ENCODE measurements around the gene MARK1.

The MARK1 gene
- total RNA-seq: 0 to 0.07 reads per million in 2 donors

DNA sequence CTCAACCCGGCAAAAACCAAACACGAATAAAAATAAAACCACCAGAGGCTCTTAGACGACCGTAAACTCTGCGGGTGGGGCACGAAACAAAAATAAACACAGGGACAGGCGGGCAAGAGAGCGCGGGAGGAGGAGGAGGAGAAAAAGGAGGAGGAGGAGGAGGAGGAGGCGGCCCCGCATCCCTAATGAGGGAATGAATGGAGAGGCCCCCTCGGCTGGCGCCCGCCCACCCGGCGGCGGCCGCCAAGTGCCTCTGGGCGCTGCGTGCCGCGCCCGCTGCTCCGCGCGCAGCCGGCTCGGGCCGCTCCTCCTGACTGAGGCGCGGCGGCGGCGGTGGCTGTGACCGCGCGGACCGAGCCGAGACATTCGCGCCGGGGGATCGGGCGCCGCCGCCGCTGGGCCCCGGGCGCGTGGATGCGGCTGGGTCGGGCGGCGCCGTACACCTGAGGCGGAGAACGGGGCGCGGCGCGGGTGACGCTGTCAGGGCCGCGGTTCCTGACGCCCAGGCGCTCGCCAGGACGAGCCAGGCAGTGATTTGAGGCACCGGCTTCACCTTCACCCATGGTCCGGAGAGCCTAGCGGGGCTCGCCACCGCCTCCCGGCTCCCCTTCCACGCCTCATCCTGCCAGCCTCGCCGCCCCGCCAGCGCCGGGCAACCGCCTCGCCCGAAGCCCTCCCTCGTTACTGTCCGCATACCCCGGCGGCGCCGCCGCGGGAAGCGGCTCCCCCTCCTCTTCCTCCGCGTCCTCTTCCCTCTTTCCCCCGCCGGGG, at the start of gene MARK1:
TSS of gene MARK1 (plus strand) at position 229 of the 771 bp plus-strand sequence. CDS start 687 bp downstream, outside the sequence.
- no peak for DNase-seq

DNA sequence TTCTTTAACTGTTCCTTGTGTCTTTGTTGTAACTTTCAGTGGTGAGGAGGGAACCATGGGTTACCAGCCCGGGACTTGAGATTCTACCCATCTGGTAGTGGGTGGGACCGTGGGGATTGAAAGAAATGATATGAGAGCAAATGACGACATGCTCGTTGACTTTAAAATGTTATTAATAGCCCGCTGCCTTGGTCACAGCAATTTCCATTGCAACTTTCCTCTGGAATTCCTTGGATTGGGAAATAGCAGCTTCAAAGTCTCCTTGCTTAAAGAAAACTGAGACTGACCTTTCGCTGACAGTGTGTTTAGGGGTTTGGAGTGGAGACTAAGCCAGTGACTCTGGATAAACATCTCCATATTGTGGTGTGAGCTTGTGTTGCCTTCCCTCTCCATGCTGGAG, 44.2 kb upstream of the MARK1 start:
- DNase-seq: no peak

DNA sequence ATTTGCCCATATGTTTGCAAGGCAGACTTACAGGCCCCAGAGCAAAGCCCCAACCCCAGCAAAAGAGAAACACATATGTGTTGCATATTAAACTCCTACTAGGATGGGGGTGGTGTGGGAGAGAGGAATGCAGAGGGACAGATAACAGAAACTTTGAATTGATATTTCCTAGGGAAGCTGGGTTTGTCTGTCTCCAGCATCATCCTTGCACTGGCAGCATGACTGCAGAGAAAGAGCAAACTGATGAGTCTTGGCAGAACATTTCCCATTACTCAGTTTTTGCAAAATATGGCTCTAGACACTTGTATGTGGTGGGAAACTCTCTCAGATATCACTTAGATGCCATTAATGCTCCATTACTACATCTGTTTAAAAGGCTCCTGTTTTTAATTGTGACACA, 43.8 kb upstream of the MARK1 start:
- DNase-seq: no peak

DNA sequence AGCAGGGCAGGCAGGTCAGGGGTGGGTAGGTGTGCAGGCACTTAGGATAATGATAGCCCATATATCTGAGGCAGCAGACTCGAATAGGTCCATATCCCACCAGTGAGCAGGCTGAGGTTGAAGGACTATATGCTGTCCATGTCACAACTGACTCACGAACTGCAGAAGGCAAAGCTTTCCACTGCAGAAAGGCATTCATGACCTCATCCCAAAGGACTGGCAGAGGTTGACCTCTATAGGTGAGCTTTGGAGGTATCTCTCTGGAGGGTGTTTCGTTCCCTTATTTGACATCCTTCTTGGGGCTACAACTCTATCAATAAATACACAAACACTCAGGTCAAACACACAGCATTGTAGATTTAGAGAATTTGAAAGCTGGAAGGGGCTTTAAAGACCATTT, 42.8 kb upstream of the MARK1 start:
- no peak for DNase-seq

DNA sequence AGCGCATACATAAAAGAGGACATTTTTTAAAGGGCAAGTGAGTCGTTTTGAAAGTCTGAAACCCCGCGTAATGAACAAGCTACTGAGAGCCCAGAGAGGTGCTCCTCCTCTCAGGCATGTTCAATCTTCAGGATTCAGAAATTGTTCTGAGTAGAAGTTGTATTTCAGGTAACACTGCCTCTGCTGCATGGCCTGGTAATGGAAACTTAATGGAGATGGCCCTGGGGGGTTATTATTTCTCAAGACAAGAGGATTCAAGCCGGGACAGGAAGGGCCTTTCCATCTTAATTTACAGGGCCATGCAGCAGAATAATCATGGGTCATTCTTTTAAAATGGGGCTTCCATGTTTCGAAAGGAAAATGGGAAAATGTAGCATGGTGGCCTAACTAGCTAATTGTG, 42.1 kb upstream of the MARK1 start:
- no peak for DNase-seq

DNA sequence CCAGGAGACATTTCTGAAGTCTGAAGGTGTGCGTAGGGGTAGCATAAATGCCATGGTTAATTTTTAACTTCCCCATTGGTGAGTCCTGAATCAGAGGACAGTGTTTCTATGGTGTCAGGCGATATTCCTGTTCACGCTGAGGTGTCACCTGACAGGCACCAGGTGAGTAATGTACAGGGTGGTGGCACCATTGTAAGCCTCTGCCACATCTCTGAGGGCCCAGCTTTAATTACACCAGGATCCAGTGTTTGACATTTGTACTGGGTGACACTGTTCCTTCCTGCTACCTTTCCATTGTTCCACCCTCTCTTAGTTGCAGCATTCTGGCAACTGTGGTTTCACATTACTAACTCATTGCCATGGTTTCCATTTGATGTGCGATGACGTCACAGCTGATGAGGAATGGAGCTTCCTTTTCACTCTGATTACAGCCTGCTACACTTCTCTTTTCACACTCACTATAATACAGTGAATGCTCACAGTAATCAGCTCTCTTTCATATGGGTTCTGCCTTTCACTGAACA, 40.6 kb upstream of the MARK1 start:
- no peak for DNase-seq

DNA sequence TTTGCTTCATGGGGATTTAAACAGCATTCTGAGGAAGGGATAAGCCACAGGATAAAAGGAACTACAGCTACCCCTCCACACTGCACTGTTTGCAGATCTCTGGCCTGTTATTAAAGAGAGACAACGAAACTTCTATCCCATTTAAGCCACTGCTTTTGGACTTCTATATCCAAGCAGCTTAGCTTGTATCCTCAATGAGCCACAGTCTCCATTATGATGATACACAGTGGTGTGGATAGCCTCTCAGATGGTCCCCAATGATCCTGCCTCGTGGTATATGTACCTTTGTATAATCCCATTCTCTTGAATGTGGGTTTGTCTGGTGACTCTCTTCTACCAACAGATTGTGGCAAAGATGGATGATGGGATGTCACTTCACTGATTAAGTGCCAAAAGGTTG, 36.0 kb upstream of the MARK1 start:
- no peak for DNase-seq

DNA sequence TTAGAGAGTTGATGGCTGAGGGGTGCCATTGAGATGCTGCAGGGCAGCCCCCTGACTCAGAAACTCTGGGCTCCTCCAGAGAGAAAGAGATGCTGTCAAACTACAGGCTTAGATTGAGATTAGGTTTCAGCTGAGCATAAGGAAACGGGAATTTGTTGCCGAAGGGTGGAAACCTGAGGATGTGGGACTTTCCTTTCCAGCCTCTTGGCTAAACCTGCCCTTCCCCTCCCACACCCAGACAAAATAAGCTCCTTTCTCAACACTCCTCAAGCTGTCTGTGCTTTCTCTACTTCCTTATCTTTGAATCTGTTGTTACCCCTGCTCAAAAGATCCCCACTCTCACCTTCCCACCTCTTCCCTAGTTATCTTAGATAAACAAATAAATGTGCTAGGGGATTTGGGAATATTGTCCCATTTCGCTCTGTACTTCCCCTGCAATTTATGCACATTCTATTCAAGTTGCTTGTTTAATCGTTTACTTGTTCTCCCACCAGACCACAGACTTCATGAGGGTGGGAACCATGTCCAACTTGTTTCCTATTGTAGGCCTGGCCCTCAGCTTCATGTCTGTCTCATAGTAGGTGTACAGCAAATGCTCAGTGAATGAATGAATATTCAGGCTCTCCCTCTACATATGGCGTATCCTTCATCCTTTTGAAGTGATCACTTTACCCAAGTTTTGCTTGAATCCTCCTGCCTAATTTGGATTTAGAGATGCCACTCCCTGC, 30.6 kb upstream of the MARK1 start:
- DNase-seq: no peak

DNA sequence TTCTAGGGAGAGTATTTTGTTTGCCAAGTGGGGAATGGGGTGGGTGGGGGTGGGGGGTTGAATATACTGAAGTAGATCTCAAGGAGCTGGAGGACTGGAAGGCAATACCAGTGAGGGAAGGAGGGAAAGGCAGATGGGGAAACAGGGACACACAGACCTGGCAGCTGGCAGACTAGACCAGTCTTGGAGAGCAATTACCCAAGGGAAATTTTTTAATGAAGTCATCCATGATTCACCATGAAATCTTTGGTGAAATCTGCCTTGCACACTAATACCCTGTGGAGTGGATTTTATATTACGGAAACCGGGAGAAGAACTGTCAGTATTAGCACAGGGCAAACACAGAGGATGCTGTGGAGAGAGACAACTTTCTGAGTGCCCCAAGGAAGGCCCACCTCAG, 29.7 kb upstream of the MARK1 start:
- DNase-seq: no peak

DNA sequence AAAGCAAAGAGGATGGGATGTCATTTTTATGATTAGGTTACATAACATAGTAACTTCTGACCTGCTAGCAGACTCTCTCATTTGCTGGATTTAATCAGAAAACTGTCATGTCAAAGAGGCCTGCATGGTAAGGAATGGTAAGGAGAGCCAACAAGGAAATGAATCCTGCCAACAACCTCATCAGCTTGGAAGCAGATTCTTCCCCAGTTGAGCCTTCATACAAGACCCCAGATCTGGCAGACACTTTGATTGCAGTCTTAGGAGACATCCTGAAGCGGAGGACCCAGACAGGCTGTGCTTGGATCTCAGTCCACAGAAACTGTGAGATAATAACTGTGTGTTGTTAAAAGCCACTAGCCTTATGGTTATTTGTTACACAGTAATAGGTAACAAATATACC, 27.6 kb upstream of the MARK1 start:
- no peak for DNase-seq

DNA sequence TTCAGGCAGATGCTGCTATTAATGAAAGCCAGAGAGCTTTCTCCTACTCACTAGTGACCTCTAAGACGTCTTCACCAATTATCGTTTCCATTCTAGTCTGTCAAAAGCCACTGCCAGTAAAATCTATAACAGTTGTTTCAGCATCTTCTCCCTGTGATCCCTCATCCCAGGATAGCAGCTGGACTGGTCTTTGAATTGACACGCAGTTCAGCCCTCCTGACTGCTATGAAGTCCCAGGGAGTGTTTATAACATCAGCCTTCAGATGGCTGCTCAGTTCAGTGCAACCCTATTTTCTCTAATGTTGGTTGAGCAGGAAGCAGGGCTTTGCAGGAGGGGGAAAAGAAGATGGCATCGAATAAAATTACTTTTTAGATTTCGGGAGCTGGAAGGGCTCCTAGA, 23.6 kb upstream of the MARK1 start:
- no peak for DNase-seq

DNA sequence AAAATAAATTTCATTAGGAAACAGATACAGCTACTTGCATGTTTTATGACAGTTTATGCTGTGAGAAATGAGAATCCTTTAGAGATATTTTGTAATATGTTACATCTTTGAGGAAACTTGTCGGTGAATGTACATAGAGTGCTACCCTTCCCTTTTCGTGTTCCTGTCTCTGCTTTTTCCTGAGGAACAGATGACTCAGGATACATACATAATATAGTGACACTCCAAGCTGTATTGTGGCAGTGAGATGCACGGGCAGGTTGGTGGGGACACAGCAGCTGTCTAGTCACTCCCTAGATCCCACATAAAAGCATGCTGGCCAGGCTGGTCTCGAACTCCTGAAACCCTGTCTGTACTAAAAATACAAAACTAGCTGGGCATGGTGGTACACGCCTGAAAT, 20.9 kb upstream of the MARK1 start:
- no peak for DNase-seq

DNA sequence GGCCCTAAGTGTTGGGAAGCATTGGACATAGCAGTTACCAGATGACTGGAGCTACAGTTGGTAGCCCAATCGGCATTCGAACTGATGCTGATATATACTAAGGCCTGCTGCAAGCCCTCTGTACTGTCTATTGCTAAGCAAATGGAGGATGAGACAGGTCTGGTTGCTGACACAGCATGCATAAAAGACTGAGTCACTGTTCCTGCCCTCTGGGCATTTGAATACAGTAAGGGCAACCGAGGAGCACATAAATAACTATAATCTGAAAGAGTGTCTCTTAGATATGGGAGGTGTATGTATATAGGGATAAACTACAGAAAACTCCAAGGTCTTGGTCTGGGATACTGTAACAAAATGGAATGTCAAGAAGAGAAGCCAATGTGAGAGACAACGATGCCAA, 16.8 kb upstream of the MARK1 start:
- DNase-seq: no peak

DNA sequence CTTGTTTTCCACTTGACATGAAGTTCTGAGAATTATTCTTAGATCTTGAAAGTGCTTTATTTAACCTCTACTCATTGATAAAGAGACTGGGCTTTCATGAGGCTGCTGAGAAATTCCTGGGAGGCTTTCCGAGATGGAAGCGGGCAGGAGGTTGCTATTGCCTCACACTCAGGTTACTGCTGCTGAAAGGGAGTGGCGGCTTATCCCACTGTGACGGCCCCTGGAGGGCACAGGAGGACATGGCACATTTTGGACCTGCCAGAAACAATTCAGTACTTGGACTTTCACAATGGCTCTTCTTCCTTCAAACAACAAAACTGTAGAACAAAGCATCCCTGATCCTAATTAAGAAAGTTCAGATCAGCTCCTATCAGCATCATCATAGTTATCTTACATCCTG, 16.2 kb upstream of the MARK1 start:
- DNase-seq: no peak

DNA sequence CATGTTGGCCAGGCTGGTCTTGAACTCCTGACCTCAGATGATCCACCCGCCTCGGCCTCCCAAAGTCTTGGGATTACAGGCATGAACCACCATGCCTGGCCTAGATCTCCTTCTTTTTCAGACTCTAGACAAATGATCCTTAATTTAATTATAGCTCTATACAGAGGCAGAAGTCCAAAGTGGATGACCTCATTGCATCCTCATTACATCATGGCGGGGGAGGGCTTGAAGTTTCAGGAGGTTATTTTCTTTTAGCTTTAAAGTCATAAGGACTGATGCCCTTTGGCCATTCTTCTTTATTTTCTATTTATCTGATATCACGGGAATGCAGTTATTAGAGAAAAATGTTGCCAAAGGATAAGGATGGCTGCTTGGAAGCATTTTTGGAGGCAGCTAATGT, 14.1 kb upstream of the MARK1 start:
- DNase-seq: no peak

DNA sequence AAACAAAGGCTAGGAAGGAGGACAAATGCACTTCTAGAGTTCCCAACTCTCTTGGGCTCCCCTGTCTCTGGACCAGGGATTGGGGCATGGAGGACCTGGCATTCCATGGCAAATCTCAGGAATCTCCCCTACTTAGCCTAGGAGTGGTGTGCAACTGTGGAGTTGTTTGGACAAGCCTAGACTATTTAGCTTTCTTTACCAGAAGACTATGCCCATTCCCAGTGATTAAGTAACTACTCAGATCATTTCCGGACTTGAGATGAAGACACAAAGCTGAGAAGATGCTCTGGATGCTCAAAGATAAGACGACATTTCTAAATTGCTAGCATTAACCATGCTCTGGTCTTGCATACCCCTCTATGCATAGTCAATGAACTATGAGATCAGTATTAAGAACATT, 13.7 kb upstream of the MARK1 start:
- DNase-seq: no peak

DNA sequence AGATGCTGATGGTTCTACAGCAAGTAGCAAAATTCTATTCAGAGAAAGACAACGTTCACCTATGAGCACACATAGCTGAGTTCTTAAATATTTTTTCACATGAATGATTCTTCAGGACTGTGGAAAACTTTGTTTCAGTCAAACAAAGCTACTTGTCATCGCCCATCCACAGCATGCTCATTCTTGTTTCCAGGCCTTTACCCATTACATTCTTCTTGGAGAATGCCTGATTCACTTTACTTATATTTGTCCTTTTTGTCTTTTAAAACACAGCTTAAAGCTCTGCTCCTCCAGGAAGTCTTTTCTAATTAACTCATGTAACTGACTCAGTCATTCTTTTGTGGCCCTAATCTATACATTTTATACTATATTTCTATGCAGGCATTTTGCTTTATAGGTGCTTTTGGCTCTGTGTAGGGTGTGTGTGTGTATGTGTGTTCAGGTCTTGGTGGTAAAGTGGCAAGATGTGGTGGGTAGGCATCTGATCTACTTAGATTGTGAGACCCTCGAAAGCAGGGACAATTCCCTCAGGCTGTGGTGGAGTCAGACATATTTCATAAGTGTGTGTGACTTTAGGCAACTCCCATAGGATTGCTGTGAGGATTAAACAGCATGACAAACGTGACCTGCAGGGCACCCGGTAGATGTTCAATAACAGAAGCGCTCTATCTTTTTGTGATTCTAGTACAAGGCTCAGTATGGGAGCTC, 11.8 kb upstream of the MARK1 start:
- no peak for DNase-seq

DNA sequence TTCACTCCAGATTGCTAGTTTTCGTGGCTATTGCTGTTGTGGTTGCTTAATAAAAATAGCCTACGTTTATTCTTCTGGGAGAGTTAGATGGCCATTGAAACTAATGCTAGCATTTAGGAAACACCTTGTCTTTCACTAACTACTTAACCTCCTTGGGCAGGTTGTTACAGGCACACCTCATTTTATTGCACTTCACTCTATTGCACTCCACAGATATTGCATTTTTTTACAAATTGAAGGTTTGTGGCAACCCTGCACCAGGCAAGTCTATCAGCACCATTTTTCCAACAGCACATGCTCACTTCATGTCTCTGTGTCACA, 11.3 kb upstream of the MARK1 start:
- DNase-seq: no peak

DNA sequence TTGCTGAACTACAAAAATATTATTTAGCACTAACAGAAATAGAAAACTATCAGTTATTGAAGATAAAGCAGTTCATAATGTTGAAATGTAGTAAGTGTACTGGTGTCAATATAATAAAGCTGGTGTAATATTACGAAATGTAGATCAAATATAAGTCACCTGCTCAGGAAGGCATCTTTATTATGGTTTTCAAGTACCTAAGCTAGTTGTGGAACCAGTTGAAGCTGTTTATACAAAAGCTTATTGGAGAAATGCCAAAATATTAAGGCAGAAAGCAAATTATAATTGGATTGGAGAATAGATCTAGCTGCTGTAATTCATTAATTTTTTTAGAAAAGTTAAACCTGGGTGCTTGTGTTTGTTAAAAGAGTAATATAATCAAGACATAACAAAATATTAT, 6.2 kb upstream of the MARK1 start:
- DNase-seq: no peak

DNA sequence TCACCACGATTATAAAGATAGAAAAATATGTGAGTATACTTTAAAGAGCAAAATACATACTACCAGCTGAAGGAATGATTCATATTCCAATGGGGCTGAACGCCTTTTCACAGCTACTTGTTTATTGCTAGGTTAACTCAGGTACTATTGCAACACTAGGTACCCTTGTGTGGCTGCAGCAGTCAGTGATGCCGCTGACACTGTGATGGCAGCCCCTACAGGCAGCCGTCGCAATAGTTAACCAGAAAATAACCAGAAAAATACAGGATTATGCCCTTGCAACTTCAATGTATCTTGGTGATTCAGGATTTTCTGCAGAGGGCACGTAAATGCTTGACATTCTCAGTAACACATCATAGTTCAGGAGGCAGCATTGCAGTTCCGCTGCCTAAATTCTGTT, 1.6 kb upstream of the MARK1 start:
- no peak for DNase-seq

DNA sequence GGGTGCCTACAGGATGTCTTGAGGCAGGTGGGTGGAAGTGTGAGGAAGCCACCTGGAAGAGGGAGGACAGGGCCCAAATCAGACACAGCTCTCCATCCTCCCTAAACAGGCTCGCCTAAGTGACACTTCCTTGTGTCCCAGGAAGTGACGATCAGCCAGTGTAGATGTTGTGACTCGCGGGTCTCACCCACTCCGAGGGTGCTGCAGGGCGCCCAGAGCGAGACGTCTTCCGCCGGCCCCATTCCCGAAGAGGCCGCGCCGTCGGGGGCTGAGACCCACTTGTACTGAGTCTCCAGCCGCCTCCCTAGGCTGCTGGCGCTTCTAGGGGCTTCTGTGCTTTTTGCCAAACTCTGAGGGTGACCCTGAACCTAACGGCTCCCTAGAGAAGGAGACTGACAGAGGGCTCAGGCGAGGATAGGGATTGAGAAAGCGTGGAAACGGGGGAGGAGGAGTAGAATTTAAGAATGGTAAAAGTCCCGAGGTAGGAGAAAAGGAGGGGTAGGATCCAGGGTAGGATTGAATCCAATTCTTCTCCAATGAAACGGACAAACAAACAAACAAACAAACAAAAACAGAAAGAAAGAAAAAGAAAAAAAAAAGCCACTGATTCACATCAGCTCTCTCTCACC, 543 bp upstream of the MARK1 start:
- DNase-seq: no peak

DNA sequence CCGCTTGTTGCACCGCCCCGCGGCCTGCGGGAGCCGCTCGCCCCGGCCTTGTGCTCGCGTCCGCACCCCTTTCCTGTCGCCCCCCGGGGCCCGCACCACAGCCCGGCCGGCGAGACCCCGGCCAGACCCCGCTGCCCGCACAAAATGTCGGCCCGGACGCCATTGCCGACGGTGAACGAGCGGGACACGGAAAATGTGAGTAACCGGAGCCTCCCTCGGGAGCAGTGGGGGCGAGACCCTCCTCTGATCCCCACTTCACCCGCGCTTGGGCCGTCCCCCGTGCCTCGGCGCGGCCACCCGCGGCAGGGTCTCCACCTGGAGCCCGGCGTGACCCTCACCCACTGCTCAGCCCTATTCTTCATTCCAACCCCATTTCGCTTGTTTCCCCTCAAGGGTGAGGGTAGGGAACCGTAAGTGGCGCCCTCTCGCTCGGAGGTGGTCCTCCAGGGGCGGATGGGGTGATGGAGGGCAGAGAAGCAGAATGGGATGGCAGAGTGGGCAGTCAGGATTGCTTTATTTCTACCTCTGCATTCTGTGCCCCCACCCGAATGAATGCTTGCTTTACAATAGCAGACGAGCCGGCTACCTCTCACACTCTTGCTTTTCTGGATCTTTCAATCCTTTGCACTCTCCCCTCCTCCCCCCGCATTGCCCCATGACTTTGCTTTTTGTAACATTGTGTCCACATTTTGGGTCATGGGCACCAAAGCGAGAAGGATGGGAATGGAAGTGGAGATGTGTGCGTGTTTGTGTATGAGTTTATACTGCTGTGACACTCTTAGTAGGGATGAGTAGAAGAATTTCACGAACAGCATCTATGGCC, 954 bp downstream of the MARK1 start:
- DNase-seq: no peak

All from T-helper 9 cell (primary cell).